NCI-H2171 (cell line): ENCODE data around the gene ANGPT4.
A peak's percentile ranks its signal among the peaks of the same experiment; 100 is the strongest.
"Not testable (repeated sequence)": the region's sequence is repeated elsewhere in the genome, so short reads cannot be mapped to it uniquely, and the experiment has no call there.

Experiments used
- DNase-seq: peaks from one replicate; lab custom pipeline; 2025; lab: John Stamatoyannopoulos, UW

Gene ANGPT4

DNA sequence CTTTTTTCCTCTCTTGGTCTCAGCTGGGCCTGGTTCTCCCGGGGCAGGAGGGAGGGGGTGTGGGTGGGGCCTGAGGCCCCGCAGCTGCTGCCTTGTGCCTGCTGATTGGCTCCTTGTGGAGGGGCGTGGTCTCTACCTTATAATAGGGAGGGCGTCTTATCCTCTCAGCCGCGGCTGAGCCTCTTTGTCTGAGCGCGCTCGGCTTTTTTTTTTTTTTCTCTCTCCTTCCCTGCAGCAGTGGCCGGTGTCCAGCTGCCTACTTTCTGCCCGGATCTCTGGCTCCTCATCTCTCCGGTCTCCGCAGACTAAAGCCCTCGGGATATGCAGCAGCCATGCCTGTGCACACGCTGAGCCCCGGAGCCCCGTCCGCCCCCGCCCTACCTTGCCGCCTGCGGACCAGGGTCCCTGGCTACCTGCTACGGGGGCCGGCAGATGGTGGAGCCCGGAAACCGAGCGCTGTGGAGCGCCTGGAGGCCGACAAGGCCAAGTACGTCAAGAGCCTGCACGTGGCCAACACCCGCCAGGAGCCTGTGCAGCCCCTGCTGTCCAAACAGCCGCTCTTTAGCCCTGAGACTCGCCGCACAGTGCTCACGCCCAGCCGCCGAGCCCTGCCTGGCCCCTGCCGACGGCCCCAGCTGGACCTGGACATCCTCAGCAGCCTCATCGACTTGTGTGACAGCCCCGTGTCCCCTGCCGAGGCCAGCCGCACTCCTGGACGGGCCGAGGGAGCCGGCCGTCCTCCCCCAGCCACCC lies 71.5 kb downstream of the ANGPT4 start:
- peak; percentile 97 for DNase-seq

DNA sequence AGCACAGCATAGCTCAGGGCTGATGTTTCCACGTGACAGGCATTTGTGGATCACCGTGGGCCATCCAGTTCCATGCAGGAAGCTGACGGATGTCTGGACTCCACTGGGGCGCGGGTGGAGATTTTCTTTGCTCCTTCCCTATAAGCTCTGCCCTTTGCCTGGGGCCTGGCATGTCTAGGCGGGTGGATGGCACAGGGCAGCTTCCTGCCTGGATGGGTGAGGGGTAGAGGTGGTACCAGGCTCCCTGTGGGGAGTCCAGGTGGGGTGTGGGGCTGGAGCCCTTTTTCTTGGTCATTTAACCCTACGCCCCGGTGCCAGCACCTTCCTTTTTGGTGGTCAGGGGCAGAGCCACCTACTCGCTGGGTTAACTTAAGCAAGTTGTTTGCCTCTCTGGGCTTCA lies 72.2 kb downstream of the ANGPT4 start:
- no peak for DNase-seq

DNA sequence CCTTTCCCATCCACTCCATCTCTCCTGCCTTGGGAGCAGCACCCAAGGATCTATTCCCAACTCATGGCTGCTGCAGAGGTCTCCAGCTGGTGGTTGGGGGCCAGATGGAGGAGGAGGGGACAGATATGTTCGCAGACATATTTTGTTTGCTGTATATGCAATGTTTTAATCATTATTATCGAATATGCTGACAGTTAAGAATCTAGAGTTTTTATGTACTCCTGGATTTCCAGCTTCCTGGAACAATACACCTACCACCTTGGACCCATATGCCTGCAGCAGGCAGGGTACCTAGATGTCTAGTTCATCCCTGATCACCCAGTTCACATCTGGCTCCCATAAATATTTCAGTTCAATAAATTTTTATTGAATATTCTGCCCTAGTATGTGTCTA lies 73.6 kb downstream of the ANGPT4 start:
- DNase-seq, result no peak

DNA sequence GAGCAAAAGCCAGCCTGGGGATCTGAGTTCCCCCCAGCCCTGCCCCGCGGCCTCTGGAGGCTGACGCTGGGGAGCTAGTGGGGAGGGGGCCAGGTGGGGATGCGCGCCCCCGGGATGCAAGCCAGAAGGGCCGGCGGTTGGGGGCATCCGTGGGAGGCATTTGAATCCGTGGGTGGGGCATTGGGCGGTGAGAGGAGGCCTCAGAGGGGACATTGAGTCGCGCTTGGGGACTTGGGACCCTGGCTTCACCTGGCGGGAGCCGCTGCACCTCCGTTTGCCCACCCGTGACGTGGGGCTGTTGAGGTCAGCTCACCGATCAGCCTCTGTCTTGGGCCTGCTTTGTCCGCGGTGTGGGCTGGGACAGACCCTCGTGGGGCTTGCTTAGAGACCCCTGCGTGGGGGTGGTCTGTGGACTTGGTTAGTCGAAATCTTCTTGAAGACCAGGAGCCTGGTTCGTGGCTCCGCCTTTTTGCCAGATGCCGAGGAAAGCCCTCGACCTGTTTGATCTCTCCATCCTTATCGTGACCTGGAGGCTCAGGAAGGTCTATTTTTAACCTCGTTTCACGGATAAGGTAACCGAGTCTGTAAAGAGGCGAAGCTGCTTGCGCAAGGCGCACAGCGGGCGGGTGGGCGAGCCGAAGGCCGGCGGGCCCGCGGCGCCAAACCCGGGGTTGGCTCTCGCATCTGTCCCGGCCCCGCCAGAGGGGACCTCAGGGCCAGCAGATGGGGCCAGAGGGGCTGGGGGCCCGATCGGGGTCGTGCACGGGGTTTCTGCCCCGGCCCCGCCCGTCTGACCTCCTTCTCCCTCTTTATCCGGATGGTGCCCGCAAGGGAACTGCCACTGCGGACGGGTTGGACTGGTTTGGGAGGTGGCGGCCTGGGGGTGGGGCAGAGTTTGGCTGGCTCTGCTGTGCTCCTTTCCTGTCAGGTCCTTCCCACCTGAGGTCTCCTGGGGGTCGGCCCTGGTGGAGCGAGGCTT lies 74.3 kb downstream of the ANGPT4 start:
- DNase-seq, result no peak

DNA sequence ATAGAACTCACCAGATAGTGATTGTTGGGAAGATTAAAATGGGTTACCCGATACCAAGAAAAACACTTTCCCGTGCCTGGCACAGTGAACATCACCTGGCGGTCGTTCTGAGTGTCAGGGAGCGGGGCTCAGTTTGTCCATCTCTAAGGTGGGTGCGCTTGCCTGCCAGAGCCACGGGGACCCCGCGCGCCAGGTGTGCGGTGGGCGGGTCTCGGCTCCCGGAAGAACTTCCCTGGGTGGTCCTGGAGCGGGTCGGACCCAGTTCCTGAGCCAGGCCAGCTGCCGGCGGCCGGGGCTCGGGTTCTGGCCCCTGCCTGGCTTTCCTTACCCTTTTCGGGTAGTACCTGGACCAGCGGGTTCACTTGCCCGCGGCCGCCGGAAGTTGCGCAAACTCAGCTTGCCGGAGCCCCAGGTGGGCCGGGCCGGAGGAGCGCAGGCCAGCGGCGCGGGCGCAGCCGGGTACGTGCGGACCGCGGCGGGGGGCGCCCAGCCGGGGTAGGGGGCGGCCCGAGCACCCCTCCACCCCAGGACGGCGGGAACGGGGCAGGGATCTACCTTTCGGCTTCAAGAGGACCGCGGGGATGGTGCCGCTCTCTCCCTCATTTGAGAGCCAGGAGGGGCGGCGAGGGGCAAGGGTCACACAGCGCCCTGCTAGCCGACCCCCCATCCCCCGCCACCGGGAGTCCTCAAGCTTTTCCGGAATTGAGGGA lies 75.1 kb downstream of the ANGPT4 start:
- DNase-seq, result no peak

DNA sequence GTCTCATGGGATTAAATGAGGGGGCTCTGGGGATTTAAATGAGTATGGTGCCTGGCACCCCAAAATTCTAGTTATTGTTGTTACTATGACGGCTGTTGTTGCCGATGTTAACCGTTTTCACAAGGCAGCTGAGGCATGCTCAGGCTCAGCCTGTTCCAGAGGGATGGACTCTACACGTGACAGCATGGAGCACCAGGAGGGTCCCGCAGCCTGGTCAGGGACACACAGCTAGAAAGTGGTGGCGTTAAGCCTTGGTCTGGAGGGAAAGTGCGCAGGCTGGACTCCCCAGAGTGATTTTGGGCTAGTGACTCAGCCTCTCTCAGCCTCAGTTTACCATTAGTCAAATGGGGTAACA lies 75.7 kb downstream of the ANGPT4 start:
- no peak for DNase-seq

DNA sequence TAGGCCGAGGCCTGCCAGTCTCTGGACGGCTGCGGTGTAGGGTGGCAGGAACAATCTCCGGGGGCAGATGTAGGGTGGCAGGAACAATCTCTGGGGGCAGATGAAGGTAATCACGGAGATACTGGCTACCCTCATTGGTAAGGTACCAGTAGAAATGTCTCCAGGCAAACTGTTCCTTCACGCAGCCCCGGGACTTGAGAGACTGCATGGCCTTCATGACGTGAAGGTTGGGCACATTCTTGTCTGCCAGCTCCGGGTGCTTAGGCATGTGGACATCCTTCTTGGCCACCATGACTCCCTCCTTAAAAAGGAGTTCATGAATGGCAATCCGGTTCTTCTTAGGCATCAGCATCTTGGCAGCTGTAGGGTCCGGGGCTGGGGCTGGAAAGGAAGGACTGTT lies 76.5 kb downstream of the ANGPT4 start:
- no peak for DNase-seq

DNA sequence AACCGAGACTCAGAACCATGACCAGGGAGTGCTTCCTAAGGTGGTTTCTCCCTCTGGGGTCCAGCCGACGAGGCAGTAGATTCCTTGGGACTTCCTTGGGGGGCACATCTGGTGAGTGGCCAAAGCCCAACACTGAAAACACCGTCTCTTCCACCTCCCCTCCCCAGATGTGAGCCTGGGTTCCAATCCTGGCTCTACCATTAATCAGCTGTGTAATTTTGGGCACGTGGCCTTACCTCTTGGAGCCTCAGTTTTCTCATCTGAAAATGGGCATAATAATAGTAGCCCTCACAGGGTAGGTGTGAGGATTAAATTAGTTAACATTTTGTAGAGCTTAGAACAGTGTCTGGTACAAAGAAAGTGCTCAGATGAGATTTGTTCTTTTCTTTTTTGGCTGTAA lies 77.1 kb downstream of the ANGPT4 start:
- no peak for DNase-seq

DNA sequence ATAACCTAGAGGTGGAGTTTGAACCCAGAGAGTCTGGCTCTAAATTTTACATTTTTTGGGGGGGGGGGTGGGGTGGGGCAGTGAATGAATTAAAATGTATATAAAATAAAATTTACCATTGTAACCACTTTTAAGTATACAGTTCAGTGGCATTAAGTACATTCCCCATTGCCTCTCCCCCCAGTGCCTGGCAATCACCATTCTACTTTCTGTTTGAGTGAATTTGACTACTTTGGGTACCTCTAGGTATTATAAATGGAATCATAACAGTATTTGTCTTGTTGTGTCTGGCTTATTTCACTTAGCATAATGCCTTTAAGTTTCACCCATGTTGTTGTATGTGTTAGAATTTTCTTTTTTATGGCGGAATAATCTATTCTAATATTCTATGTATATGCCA lies 79.9 kb downstream of the ANGPT4 start:
- DNase-seq, result no peak

DNA sequence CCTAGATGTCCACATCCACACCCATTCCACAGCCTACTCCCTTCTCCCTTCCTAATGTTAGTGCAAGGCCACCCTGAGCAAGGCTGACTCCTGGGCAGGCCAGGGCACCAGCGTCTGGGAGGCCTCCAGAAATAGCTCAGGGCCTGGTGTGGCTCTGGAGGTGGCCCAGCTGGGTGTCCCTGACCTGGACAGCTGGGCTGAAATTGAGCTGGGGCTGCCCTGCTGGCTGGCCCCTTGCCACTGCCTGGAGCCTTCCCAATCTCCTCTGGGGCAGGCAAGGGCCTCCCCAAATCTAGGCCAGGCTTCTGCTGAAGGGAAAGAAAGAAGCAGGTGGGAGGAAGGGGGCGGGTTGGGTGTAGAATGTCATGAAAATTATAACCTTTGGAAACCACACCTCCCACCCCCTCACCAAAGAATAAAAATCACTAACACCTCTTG lies 80.5 kb downstream of the ANGPT4 start:
- no peak for DNase-seq

DNA sequence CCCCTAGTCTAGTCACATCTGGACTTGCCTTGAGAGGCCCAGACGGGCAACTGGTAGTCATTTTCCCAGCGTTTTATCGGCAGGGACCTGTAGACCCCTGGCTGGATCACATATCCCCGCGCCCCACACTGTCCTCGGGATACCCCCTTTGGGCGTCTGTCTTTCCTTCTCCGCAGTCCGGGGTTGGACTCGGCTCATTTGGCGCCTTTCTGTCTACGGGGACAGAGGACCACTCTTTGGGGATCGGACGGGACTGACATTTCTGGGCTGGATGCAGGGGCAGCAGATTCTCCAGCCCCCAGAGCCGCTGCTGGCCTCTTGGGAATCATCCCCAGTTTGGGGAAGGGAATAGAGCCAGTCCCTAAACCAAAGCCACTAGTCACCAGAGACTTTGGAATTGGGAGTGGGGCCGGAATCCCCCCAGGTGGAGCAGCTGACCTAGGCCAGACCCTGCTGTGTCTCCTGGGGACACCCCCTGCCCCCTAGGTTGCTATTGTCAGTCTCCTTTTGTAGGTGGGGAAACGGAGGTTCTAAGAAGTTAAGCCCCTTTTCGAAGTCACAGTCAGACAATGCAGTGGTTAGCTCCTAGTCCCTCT lies 81.9 kb downstream of the ANGPT4 start:
- no peak for DNase-seq

DNA sequence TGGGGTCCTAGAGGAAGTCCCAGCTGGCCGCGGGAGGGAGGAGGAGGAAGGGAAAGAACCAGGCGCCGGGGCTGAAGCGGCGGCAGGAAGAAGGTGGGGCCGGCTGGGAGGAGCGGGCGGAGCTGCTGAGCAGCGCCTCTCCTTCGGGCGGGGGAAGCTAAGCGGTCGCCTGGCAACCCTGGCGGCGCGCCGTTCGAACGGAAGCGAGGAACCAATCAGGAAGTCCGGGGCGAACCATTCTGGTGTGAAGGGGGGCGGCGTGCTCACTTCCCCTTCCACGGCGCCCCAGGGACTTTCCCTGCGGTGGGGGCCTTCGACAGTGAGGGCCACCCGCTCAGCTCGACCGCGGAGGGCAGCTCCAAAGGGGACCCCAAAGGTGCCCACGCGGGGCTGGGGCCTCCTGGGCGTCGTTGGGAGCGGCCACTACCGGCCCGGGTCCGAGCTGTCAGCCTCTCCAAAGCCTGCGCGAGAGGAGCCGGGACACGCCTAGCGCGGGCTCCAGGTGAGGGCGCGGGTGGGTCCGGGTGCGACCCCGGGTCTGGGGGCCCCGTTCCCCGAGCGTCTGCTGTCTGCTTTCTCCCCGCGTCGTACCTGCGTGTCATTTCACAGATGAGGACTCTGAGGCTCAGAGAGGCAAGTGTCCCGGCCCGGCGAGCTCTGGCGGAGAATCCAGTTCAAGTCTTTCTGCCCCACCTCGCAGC lies 82.5 kb downstream of the ANGPT4 start, which contains the start of gene FAM110A:
FAM110A (plus strand) TSS at position 266 of the 701 bp plus-strand sequence. CDS start 11,090 bp downstream, outside the sequence.
- DNase-seq, result peak; percentile 99

DNA sequence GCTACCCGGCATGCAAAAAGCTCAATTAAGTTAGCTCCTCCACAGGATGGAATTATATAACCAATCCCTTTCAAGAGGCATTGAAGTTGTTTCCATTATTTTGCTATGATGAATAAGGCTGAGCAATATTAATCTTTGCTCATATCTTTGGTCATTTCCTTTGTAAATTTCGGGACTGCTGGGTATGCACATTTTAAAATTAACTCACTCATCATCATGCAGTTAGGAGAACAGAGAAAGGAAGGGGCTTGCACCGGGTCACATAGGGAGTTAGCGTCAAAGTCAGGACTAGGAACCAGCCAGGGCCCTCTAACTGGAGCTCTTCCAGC lies 83.0 kb downstream of the ANGPT4 start:
- DNase-seq, result no peak

DNA sequence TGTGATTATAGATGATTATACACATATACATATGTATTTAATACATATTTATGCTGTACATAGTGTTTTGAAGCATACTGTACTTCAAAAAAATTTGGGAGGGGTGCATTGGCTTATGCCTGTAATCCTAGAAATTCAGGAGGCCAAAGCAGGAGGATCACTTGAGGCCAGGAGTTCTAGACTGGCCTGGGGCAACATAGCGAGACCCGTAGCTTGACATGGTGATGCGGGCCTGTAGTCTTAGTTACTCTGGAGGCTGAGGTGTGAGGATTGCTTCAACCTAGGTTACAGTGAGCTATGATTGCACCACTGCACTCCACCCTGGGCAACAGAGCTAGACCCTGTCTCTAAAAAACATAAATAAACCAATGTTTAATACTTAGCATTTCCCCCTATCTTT lies 84.2 kb downstream of the ANGPT4 start:
- DNase-seq, result no peak

DNA sequence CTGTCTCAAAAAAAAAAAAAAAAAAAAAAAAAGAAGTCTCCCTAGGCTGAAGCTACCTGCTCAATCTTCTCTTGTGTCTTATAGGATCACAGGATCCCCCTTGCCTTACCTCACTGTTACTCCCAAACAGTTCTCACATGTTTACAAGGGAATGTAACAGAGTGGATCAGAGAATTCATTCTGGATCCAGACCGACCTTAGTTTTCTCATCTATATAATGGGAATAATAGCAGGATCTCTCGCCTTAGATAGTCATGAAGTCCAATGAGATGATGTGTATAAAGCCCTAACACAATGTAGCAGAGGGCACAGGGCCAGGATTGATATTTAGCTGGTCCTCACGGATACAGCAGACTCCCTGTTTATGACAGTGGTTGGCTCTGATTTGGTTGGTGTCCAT lies 84.9 kb downstream of the ANGPT4 start:
- no peak for DNase-seq

DNA sequence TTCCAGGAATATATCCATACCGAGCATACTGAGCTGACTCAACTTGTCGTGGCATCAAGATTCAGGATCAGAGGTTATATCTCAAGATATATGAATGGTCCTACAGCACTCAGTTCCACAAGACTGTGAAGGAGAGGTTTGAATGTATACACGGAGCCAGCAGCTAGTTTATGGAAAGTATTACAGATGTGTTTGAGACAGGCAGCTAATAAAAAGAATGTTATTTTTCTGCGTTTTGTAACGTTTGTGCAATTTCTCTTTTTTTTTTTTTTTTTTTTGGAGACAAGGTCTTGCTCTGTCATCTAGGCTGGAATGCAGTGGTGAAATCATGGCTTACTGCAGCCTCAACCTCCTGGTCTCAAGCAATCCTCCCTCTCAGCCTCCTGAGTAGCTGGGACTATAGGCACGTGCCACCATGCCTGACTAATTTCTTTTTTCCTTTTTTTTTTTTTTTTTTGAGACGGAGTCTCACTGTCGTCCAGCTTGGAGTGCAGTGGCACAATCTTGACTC lies 86.1 kb downstream of the ANGPT4 start:
- no peak for DNase-seq

DNA sequence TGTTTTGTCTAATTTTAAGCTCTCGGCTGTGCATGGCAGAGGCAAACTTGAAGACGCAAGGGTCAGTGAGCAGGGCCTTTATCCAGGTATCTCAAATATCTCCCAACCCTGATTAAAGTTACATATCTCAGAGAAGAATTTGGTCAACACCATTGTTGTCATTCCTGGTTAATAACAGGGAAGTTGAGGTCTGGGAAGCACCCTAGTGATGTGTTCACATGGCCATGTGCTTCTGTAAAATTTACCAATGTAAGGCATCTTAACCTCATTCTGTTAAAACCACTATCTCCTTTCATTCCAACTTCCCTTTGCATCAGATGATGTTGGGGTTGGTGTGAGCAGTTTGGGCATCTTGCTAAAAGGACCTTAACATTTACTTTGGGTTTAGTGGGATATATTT lies 86.6 kb downstream of the ANGPT4 start:
- no peak for DNase-seq

DNA sequence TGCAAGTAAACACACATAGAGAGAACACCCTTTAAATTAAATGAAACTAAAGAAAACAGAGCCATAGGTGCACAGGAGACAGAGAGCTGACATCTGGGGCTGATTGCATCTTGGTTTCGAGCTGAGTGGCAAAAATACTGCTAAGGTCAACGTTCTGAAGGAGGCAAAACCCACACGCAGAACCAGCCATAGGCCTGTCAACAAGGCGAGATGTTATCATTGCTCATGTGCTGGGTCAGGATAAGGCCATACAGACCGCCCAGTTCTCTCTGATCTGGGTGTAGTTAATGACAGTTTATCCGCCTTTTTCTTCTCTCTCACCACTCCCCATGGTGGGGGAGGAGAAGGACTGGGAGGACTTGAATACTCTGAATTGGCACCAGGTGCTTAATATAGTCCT lies 87.1 kb downstream of the ANGPT4 start:
- DNase-seq, result no peak

DNA sequence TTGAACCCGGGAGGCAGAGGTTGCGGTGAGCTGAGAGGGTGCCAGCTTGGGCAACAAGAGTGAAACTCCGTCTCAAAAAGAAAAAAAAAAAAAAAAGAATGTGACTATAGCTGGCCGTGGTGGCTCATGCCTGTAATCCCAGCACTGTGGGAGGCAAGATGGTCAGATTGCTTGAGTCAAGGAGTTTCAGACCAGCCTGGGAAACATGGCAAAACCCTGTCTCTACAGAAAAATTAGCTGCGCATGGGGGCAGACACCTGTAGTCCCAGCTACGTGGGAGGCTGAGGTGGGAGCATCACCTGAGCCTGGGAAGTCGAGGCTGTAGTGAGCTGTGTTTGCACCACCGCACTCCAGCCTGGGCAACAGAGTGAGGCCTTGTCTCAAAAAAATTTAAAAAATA lies 88.2 kb downstream of the ANGPT4 start:
- not testable (repeated sequence) for DNase-seq

DNA sequence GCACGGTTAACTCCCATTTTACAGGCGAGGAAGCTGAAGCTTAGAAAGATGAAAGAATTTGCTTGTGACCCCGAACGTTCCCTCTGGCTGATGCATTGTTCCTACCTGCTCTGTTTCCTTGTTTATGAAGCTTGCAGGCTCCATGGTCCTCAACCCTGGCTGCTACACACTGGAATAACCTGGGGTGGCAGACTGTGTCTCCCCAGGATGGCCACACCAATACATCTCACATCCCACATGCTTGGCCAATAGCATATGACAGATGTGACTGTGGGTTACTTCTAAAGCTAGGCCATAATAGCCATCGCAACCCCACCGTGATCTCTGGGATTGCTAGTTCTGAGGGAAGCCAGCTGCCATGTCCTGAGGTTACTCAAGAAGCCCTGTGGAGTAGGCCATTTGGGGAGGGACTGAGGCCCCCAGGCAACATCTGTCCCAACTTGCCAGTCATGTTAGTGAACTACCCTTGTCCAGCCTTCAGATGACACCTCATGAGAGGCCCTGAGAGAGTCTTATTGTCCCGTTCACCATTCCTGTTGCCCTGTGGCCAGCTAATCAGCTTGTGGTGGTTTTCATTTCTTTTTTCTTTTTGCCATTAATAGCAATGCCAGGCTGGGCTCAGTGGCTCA lies 89.3 kb downstream of the ANGPT4 start:
- no peak for DNase-seq
